HTERT RPE-1 (cell line): Measurements from ENCODE around the gene ZNF117.
"Not testable (repeated sequence)": the region's sequence is repeated elsewhere in the genome, so short reads cannot be mapped to it uniquely, and the experiment has no call there.

ENCODE experiments used
- in situ Hi-C: fragments of 300-500 bp; cut with MboI; formaldehyde crosslinking; loops from 4 replicates; pipeline ENCODE4 v1.14.3; 2020; ENCODE audit warnings: low sequenced_read_pairs

ZNF117 gene

GRCh38 chr7:64928252-64929187, 62.3 kb downstream of the ZNF117 start:
- in situ Hi-C loops = not testable (repeated sequence)
